ENCODE data around the gene MYCBPAP.
A peak's percentile ranks its signal among the peaks of the same experiment; 100 is the strongest.

Gene MYCBPAP

GRCh38 chr17:50487213-50488096 lies 20.8 kb upstream of the MYCBPAP start:
- no peak for DNase-seq

DNA sequence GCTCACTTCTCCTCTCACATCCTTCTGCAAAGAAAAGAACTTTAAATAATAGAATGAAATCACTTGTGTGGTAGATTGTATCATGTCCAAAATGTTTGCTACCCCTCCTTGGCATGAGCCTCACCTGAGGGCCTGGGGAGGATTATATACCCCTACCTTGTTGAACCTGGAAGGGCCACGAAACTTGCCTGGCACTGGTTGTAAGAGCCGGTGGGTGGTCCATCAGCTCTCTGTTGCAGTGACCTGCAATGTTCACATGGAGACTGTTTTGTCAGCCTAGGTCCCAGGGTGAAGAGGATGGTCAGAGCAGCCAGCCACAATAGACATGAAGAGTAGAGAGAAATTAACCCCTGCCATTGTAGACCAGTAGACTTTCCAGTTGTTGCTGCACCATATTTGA lies 19.4 kb upstream of the MYCBPAP start:
- no peak for DNase-seq

- no peak for DNase-seq
These were observed 16.7 kb upstream of the MYCBPAP start for GRCh38 chr17:50491505-50491904.

- DNase-seq, result no peak
These were observed 16.0 kb upstream of the MYCBPAP start for GRCh38 chr17:50492214-50492613.

- no peak for DNase-seq
These were observed 14.5 kb upstream of the MYCBPAP start for GRCh38 chr17:50493744-50494143.

- no peak for DNase-seq
These were observed 12.9 kb upstream of the MYCBPAP start for GRCh38 chr17:50495217-50495823.

DNA sequence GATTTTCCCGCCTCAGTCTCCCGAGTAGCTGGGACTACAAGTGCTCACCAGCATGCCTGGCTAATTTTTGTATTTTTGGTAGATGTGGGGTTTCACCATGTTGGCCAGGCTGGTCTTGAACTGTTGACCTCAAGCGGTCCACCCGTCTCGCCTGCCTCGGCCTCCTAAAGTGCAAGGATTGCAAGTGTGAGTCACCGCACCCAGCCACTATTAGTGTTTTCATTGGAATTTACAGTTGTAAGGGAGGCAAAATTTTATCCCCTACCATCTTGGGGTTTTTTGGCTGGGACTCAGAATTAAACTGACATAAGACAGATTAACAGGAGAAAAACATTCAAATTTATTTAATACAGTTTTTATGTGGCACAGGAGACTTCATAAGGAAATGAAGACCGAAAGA lies 12.3 kb upstream of the MYCBPAP start:
- no peak for DNase-seq

DNA sequence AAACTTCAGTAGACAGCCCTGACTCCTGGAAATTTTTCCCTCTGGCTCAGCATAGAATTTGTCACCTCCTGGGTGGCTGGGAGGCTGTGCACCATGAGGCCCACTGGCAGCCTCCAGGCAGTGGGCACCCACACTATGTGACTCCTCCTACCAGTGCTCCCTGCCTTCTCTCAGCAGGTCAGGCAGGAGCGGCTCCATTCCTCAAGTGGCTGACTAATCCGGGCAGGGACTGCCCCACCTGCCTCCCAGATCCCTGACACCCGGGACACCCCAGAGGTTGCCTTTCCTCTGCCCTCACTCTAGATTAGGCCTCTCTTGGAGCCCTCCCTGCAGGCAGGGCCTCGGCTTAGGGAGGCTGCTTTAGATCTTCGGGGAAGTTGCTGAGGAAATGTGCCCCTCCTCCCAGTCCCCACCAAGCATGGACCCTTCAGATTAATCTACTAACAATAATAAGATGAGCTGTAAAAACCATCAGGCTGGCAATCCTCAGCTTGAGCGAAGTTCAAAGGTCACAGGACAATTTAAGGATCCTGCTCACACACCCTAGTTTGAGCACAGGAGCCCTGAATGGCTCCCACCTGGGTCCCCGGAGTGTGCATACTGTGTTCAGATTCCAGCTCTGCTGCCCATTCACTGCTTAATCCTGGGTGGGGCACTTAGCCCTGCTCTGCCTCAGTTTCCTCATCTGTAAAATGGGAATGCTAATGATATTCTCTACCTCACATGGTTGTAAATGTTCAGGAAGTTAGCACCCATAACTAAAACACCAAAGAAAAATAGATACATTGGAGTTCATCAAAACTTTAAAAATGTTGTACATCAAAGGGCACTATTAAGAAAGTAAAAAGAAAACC lies 10.0 kb upstream of the MYCBPAP start:
- no peak for DNase-seq

DNA sequence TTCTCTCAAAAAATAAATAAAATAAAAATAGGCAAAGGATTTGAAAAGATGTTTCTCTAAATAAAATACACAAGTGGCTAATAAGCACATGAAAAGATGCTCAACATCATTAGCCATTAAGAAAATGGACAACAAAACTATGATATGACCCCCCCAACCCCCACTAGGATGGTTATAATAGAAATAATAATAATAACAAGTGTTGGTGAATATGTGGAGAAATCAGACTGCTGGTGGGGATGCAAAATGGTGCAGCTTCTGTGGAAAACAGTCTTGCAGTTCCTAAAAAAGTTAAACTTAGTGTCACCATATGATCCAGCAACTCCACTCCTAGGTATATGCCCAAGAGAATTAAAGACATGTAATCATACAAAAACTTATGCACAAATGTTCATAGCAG lies 9.0 kb upstream of the MYCBPAP start:
- DNase-seq, result no peak

DNA sequence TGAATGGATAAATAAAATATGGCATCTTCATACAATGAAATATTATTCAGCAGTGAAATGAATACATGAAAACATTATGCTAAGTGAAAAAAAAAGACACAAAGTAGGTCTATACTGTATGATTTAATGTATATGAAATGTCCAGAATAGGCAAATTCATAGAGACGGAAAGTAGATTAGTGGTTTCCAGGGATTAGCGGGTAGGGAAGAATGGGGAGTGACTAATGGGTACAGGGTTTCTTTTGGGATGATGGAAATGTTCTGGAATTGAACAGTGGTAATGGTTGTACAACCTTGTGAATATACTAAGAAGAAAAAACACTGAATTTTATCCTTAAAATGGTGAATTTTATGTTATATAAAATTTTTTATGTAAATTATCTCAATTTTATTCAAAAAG lies 8.5 kb upstream of the MYCBPAP start:
- no peak for DNase-seq

DNA sequence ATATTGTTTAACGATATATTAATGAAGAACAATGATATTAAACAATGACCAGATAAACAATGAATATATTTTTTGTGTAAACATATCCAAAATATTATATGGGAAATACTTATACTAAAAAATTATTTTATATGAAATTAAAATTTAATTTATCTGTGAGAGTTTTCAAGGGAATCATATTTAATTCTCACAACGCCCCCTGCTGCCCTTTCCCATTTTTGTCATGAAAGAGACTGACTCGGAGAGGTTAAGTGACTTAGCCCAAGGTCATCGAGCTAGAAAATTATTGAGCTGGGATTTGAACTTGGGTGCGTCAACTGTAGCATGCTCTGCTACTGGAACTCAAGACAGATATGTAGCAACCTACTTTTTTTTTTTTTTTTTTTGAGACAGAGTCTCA lies 7.2 kb upstream of the MYCBPAP start:
- peak; percentile 20 to 74 for DNase-seq

- DNase-seq, result no peak
These were observed 5.8 kb upstream of the MYCBPAP start for GRCh38 chr17:50502301-50502990.

DNA sequence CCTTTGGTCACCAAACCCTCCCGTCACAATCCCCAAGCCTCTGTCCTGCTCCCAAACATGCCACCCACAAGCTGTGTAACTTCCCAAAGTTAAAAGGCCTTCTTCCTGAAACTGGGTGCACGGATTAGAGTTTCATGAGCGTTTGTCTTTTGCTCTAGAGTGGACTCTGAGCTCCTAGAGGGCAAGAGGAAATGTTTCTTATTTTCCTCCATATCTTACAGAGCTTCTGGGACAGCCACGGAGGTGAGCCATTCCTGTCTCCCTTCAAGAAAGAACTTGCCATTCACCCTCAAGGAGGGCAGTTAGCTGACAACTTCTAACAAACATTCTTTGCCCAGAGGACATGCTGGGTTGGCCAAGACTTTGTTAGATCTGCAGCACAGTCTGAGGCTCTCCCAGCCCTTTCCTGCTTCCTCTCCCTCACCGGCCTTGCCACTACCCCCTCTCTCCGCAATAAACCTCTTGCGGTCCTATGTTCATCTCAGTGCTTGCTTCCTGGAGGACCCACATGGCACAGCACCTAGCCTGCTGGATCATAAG lies 2.6 kb upstream of the MYCBPAP start:
- peak; percentile 31 to 38 for DNase-seq

- DNase-seq, result no peak
These were observed 1.9 kb upstream of the MYCBPAP start for GRCh38 chr17:50506298-50506697.

- no peak for DNase-seq
These were observed 578 bp downstream of the MYCBPAP start for GRCh38 chr17:50508573-50509460.

- DNase-seq, result peak in 1 of 2 donors; percentile 38
These were observed 2.8 kb downstream of the MYCBPAP start for GRCh38 chr17:50511058-50511457.

- no peak for DNase-seq
These were observed 5.3 kb downstream of the MYCBPAP start for GRCh38 chr17:50513495-50513894.

DNA sequence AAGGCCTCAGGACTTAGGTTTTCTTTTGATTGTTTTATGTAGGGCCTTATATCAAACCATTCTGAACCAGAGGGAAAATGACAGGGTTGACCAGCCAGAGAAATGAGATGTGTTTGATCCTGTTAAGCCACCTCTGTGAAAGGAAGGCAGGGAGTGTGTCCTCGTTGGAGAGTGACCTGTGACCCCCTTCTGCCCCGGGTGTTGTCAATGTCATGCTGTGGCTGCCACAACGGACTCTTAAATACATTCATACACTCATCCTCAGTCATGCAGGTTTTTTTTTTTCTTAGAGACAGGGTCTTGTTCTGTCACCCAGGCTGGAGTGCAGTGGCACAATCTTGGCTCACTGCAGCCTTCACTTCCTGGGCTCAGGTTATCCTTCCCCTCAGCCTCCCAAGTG lies 6.1 kb downstream of the MYCBPAP start:
- DNase-seq, result no peak

- DNase-seq, result peak; percentile 19 to 51
These were observed 6.9 kb downstream of the MYCBPAP start for GRCh38 chr17:50514936-50515702.

DNA sequence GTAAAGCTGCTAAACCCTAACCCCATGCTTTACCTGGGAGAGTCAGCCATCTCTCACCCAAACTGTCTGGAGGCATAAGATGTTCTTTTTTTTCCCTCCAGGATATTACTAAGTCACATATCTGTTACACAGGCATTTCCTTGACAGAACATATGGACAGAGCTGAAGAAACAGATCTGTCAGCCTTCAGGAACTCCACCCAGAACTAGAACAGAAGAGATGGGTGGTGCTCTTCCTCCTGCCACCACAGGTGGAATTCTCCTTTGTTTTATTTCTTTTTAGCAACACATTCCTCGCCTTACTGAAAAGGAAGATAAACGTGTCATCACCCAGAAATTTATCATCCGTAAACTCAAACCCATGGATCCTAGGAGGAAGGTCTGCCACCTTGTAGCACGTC lies 8.8 kb downstream of the MYCBPAP start:
- no peak for DNase-seq
